HG03469 (cell line): ENCODE results near the gene GFY.

Source experiments
- ATAC-seq: cut with Tn5 transposase; IDR thresholded peaks from one replicate; pipeline ENCODE4 v1.9.1; 2021; ENCODE audit warnings: mild to moderate bottlenecking, moderate library complexity, moderate number of reproducible peaks; ENCODE audit not compliant: unreplicated experiment

Gene GFY

DNA sequence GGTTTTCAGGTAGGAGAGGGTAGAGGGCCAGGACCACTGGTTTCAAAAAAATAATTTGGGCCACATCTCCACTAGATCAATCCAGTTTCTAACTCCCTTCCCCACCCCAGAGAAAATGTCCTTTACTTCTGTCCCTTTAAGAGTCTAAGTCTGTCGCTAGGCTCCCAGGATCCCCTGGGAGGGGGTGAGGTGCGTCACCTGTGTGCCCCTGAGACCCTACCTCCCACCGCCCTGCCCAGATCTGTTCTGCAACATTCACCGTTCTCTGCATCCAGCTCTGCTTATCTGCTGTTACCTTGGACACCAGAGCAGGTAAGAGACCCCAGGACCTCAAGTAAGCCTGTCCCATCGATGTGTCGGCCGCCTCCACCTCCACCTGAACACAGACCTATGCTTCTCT, at the start of gene GFY:
Gene GFY, plus strand, starts transcription at position 211 of the 400 bp plus-strand sequence. CDS start 1,043 bp downstream, outside the sequence.
- ATAC-seq, result no peak

GRCh38 chr19:49378512-49378911, 46.7 kb upstream of the GFY start:
- ATAC-seq, result no peak

DNA sequence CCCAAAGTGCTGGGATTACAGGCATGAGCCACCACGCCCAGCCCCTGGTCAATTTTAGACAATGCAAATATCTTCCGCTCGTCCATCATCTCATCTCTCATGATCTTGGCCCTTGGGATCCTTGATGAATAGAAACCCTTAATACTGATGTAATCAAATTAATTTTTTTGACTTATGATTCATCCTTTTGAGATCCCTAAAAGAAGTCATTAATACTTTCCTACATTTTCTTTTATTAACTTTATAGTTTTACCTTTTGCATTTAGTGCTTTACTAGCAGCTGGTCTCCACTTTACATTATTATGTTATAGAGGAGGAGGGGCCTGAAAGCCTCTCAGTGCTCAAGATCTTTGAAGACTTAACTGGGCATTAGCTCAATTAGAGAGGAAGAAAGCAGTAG, 44.8 kb upstream of the GFY start:
- no peak for ATAC-seq

DNA sequence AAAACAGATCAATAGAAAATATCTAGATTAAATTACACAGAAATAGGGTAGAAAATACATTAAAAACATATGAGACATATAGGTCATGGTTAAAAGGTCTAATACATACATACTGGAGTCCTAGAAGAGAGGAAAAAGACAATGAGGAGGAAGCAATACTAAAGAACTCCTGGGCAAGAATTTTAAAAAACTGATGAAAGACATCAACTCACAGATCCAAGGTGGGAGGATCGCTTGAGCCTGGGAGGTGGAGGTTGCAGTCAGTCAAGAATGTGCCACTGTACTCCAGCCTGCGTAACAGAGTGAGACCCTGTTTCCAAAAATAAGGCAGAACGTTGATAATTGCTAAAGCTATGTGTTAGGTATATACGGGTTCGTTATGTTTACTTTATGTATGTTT, 42.5 kb upstream of the GFY start:
- no peak for ATAC-seq

- ATAC-seq, result no peak
These were observed 41.6 kb upstream of the GFY start for GRCh38 chr19:49383599-49383998.

DNA sequence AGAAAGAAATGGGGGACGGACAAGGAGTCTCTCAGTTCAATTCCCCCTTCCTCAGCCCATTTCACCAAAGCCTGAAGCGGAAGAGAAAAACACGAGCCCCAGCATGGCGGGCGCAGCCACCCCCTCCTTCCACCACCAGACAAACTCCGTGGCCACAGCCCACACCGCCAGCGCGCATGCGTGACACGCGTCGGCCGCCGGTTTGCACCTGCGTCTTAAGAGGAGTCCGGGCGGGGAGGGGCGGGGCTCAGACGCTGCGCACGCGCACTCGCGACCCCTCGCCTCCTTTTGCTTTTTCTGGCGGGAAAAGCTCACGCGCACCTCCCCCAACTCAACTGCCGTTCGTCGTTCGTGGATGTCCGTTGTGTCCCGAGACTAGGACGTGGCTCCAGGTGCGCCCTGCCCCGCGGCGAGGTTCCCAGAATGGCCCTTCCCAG, 37.2 kb upstream of the GFY start, which contains the start of gene KASH5:
Gene KASH5, plus strand, starts transcription at position 314 of the 437 bp plus-strand sequence. CDS start 2,635 bp downstream, outside the sequence.
- no peak for ATAC-seq

DNA sequence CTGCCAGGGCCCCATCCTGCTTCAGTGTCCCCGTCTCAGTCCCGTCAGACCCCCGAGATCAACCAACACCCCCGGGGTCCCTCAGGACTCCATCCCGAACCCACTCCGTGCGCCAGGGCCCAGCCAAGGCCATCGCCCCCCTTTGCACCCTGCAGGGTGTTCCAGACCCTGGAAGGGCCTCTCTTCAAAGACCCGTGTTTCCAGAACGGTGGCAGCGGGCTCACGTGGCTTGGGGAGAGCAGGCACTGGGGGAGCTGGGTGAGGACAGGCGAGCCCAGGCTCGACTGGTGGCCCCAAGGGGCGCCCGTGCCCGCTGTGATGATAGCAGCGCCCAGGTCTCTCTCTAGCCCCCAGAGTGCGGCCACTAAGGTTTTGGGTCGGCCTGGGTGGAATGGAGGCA, 35.8 kb upstream of the GFY start:
- no peak for ATAC-seq

DNA sequence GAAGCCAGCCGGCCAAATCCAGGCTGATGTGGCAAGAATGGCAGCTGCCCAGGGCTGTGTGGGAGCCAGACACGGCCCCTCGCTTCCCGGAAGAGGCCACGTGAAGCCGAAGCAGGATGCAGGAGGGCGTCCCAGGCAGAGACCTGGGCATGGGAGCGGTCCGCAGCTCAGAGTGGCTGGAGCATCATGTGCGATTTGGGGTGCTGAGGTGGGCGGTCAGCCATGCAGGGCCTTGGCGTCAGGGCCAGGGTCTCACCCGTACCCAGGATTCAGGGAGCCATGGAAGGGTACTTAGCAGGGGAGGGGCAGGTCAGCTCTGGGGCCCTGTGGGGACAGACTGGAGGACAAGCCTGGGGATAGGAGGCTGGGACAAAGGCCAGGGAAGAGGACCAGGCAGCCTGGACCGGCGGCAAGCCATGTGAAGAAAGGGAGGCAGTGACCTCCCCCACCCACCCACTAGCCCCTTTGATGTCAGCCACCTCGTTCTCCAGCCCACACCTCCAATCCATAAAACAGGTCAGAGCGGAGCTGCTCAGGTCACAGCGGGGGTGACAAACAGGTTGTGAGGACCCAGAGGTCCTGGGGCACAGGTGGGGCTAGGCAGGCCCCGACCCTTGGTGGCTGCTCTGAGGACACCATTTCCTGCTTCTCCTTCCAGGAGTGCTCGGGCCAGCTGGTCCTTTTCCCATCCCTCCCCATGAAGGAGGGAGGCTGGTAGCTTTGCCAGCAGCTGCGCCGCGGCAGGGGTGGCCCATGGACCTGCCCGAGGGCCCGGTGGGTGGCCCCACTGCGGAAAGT, 34.9 kb upstream of the GFY start:
- ATAC-seq, result no peak

DNA sequence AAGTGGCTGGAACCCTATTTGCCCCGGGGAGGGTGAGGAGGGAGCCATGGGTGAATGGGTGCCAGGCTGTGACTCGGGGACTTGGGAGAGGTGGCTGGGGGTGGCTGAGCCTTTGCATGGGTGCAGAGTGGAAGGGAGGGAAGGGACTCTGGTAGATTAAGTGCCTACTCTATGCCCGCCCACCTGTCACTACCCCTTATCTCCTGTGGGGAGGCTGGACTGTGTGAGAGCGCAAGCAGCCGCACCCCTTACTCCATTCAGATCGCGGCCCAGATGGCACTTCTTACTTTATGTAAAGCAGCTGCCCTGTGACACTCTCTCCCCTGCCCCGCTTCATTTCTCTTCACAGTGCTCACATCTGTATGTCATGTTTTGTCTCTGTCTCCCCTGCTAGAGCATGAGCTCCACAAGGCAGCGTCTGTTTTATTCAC, 34.2 kb upstream of the GFY start:
- no peak for ATAC-seq

DNA sequence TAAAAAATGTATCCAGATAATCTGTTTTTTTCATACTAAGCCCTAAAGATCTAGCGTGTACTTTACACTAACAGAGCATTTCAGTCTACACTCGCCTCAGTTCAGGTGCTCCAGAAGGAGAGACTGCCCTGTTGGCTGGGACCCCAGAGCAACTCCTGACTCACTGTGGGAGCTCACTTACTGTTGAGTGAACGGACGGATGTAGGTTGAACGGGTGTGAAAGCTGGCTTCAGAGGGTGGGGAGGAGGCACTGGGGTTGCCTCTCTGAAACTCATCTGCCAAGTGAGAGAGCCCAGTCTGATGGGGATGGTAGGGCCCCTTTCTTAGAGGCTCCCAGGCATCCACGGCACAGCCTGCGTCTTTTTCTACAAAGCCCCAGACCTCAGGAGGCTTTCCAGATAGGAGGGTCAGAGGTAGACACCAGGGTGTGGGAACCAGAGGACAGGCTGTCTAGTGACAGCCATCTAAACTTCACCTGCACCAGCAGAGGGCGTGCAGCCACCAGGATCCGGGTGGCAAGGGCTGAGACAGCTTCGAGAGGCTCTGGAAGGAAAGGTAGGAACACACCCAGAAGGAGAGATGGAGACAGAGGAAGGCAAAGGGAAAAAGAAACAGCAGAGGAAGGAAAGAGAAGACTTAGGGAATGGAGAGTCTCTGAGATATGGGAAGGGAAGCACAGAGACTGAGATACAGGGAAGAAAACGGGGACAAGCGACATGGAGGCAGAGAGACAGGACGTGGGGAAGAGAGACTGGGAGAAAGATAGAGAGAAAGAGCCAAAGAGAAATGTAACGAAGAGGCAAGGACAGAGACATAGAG, 33.4 kb upstream of the GFY start:
- ATAC-seq, result no peak

DNA sequence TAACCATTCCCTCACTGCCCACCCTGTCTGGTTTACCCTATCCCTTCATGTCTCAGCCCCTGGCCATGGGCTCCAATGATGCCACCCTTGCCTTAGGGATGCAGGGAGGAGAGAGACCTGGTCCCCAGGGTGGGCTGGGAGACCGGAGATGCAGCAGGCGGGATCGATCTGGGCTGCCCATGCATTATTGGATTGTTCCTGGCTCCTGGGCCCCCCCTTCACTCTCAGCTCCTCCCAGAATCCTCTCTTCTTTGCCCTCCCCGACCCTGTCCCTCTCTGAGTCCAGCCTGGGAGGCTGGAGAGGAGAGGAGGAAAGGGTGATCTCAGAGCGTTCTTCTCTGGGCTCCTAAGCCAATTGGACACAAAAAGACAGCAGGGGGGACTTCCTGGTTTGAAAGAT, 31.3 kb upstream of the GFY start:
- no peak for ATAC-seq

GRCh38 chr19:49395581-49396407, 29.4 kb upstream of the GFY start:
- no peak for ATAC-seq

- no peak for ATAC-seq
These were observed 28.3 kb upstream of the GFY start for GRCh38 chr19:49396738-49397505.

GRCh38 chr19:49398001-49398615, 27.1 kb upstream of the GFY start:
- no peak for ATAC-seq

GRCh38 chr19:49398931-49399330, 26.3 kb upstream of the GFY start:
- no peak for ATAC-seq

- ATAC-seq, result no peak
These were observed 25.2 kb upstream of the GFY start for GRCh38 chr19:49400029-49400428.

- ATAC-seq, result no peak
These were observed 21.6 kb upstream of the GFY start for GRCh38 chr19:49403404-49404187.

- ATAC-seq, result no peak
These were observed 18.1 kb upstream of the GFY start for GRCh38 chr19:49407079-49407478.

- no peak for ATAC-seq
These were observed 17.6 kb upstream of the GFY start for GRCh38 chr19:49407482-49408015.
